Calu3 (cell line): ENCODE measurements around the gene RANBP9. TPM values are rescaled to one million over a fixed set of nuclear protein-coding genes. Genes with fewer than 3 reads are reported as not detected.
A peak's percentile ranks its signal among the peaks of the same experiment; 100 is the strongest.

Experiments used
- BruUV-seq: library from RNA; stranded (reverse); fragments of 400-500 nt; replicated peaks from 2 replicates; lab custom pipeline; 2021; lab: Mats Ljungman, UMichigan
- CTCF ChIA-PET: fragments of 300-600 bp; sonication (Branson Sonifier 250); formaldehyde crosslinking; loops from one replicate; lab custom pipeline; 2022; ENCODE audit warnings: antibody characterized with exemption; lab: Charles Lee
- DNase-seq: peaks from one replicate; pipeline ENCODE4 v3.0.0; 2022
- H3K27ac Mint-ChIP-seq: one replicate; pipeline ENCODE4 v1.8.0; 2022; ENCODE audit warnings: mixed read lengths; ENCODE audit not compliant: unreplicated experiment
- H3K27me3 Mint-ChIP-seq: one replicate; pipeline ENCODE4 v1.8.0; 2022; ENCODE audit warnings: mixed read lengths; ENCODE audit not compliant: unreplicated experiment
- H3K36me3 Mint-ChIP-seq: one replicate; pipeline ENCODE4 v1.8.0; 2022; ENCODE audit warnings: mild to moderate bottlenecking, moderate library complexity, mixed read lengths; ENCODE audit not compliant: insufficient read depth, unreplicated experiment
- H3K4me1 Mint-ChIP-seq: one replicate; pipeline ENCODE4 v1.8.0; 2022; ENCODE audit warnings: mild to moderate bottlenecking, low read depth, mixed read lengths; ENCODE audit not compliant: unreplicated experiment
- H3K4me3 Mint-ChIP-seq: one replicate; pipeline ENCODE4 v1.8.0; 2022; ENCODE audit warnings: mild to moderate bottlenecking, low read depth, moderate library complexity, mixed read lengths; ENCODE audit not compliant: unreplicated experiment
- H3K9me3 Mint-ChIP-seq: one replicate; pipeline ENCODE4 v1.8.0; 2022; ENCODE audit warnings: low read depth, mixed read lengths; ENCODE audit not compliant: unreplicated experiment
- intact Hi-C: fragments of 100-400 bp; cut with micrococcal nuclease; formaldehyde crosslinking; loops from one replicate; pipeline ENCODE4 v1.10.0; 2022; ENCODE audit not compliant: unreplicated experiment
- total RNA-seq: library from RNA; stranded (reverse); gene quantifications from 2 replicates; pipeline ENCODE4 v1.2.3, GENCODE V29; 2022
- TF ChIP-seq, protein P1 (sequence below): fragments of 200-600 bp; IDR thresholded peaks from one replicate; pipeline ENCODE4 v1.8.0; 2022; ENCODE audit warnings: antibody characterized with exemption; ENCODE audit not compliant: unreplicated experiment

Gene RANBP9
- total RNA-seq, 1 experiment from 2014 or later: 20.4 TPM

DNA sequence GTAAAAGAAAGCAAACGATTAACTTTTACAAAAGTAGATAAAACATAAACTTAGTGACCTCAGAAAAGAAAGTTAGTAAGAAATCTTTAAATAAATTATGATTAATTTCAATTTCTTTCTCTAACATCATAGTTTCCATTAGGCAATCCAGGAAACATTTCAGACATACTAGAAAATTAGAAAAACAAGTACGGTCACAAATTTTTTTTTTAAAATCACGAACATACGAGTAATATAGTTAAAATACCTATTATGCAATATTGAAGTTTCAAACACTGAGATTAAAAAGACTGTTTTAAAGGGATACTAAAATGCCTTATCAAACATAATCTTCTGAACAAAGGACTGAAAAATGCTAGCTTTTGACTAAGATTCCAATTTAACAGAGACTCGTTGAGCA, 70.3 kb downstream of the RANBP9 start:
- H3K4me1 Mint-ChIP-seq: no peaks in the 10 kb centered on the region
- TF ChIP-seq, protein P1, sequence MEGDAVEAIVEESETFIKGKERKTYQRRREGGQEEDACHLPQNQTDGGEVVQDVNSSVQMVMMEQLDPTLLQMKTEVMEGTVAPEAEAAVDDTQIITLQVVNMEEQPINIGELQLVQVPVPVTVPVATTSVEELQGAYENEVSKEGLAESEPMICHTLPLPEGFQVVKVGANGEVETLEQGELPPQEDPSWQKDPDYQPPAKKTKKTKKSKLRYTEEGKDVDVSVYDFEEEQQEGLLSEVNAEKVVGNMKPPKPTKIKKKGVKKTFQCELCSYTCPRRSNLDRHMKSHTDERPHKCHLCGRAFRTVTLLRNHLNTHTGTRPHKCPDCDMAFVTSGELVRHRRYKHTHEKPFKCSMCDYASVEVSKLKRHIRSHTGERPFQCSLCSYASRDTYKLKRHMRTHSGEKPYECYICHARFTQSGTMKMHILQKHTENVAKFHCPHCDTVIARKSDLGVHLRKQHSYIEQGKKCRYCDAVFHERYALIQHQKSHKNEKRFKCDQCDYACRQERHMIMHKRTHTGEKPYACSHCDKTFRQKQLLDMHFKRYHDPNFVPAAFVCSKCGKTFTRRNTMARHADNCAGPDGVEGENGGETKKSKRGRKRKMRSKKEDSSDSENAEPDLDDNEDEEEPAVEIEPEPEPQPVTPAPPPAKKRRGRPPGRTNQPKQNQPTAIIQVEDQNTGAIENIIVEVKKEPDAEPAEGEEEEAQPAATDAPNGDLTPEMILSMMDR: no peak
- H3K9me3 Mint-ChIP-seq: no peaks in the 10 kb centered on the region
- H3K27me3 Mint-ChIP-seq: no peaks in the 10 kb centered on the region
- intact Hi-C loops: no loop called here
- CTCF ChIA-PET: no interaction called here
- no peak for DNase-seq
- no peak overlapping the region for H3K27ac Mint-ChIP-seq
- no peaks in the 10 kb centered on the region for H3K36me3 Mint-ChIP-seq
- no peak overlapping the region for H3K4me3 Mint-ChIP-seq
- BruUV-seq: no TSS peak

DNA sequence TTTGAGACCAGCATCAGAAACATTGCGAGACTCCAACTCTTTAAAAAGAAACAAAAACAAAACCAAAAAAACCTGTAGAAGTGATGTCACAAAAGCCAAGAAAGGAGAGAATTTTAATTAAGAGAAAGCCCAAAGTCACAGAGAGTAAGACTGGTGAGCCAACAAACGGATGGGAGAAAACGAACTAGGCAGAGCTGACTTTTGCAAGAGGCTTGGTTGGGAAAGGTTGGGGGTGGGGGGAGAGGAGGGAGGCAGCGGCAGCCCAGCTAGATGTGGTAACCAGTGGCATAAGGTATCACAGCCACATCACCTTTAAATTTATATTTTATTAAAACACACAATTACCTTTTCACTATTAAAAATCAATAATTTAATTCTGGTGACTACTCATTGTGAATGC, 73.0 kb downstream of the RANBP9 start:
- Mint-ChIP-seq H3K4me3 (no peak overlapping the region), H3K9me3 (no peaks in the 10 kb centered on the region)
- intact Hi-C loops: no loop called here

DNA sequence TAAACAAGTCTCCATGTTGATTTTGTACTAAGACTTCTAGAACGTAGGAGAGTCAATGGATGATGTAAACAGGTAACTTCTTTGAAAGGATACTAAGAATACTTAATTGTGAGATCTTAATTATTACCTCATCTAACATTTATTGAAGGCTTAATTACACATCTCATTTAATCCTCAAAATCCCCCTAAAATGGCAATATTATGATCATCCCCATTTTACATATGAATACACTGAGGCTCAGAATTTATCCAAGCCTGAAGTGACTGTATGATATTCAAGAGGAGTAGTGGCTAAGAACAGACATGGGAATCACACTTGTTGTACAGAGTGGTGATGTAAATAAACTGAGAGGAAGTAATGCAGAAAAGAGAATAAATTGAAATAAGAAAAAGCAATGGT, 73.6 kb downstream of the RANBP9 start:
- Mint-ChIP-seq H3K9me3 (no peaks in the 10 kb centered on the region), H3K36me3 (peaks cover 10% of the 10 kb centered on the region), H3K4me3 (no peak overlapping the region), H3K27ac (peak overlapping the region; percentile 56), H3K27me3 (no peaks in the 10 kb centered on the region), H3K4me1 (no peaks in the 10 kb centered on the region)
- intact Hi-C loops: no loop called here
- TF ChIP-seq, protein P1: no peak
- BruUV-seq: no TSS peak
- CTCF ChIA-PET: no interaction called here
- DNase-seq: no peak

More for the DNA sequence above, 73.0 kb downstream of the RANBP9 start:
- TF ChIP-seq, protein P1: no peak
- H3K27ac Mint-ChIP-seq: peak overlapping the region; percentile 56
- no peak for DNase-seq
- H3K27me3 Mint-ChIP-seq: no peaks in the 10 kb centered on the region
- peaks cover 10% of the 10 kb centered on the region for H3K36me3 Mint-ChIP-seq
- no TSS peak for BruUV-seq
- no peaks in the 10 kb centered on the region for H3K4me1 Mint-ChIP-seq
- CTCF ChIA-PET: no interaction called here

DNA sequence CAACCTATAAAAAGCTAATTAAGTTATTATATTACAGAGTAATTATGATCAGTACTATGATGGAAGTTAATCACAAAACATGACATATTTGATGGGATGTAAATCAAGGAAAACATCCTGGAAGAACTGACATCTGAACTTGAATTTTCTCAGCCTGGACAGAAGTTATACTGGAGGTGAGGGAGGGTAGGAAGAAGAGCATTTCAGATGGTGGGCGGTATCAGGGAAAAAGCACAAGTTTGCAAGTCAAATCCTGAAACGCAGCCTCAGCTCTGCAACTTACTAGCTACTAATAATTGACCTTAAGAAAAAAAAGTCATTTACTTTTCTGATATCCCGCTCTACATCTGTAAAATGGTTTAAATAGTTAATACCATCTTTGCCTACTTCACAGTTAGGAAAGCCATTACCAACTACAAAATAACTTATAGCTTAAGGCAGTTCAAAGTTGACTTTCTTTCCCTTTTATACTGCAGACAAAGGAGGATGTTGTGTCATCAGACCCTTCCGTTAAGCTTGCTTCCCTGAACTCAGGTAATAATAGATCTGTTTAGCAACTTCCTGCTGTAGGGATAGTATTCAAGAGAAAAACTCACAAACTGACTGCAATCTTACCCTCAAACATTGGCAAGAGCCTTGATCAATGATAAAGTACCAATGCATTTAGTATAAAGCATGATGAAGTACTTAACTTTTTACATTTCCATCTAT, 75.5 kb downstream of the RANBP9 start:
- H3K27ac Mint-ChIP-seq: no peak overlapping the region
- CTCF ChIA-PET: no interaction called here

More for the DNA sequence above, 75.5 kb downstream of the RANBP9 start:
- Mint-ChIP-seq H3K4me1 (no peaks in the 10 kb centered on the region), H3K36me3 (peaks cover 13% of the 10 kb centered on the region), H3K4me3 (no peak overlapping the region), H3K27me3 (no peaks in the 10 kb centered on the region), H3K9me3 (no peaks in the 10 kb centered on the region)
- BruUV-seq: no TSS peak
- no peak for DNase-seq
- TF ChIP-seq, protein P1: no peak
- intact Hi-C loops: no loop called here
